ENCODE measurements around the gene SLC25A18.

SLC25A18 gene

DNA sequence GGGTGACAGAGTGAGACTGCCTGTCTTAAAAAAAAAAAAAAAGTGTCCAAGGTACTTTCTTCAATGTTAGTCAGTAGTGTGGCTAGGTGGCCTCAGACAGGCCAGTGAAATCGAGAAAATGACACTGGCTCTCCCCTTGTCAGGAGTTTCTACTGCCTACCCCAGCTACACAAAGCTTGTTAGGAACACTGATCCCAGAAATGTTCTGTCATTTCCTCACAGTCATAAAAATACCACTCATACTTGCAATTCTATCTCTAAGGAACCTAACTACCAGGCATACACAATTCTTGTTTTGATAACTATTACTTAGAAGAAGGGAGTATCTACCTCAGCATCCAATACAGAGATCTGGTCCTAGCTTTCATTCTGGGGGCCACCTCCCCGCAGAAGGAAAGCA, 33.9 kb downstream of the SLC25A18 start:
- H3K4me1 ChIP-seq (ENCODE audit: control insufficient read depth in 5 of 5, insufficient read depth in 5 of 5, low read length in 5 of 5): no peaks in the 10 kb centered on the region
- H3K9me3 ChIP-seq (ENCODE audit: control insufficient read depth in 5 of 5, low read length in 5 of 5): no peaks in the 10 kb centered on the region
- H3K9ac ChIP-seq (ENCODE audit: low read length in 5 of 5): no peak overlapping the region
- H3K27ac ChIP-seq (ENCODE audit: low read depth, low read length): no peak overlapping the region
- H3K4me3 ChIP-seq (ENCODE audit: low read depth in 1 of 5, low read length in 5 of 5): no peak overlapping the region
- peaks cover 38 to 85% (median 76%) of the 10 kb centered on the region in 5 donors for H3K36me3 ChIP-seq (ENCODE audit: control insufficient read depth in 5 of 5, insufficient read depth in 5 of 5, low read length in 5 of 5)
- H3K27me3 ChIP-seq (ENCODE audit: control insufficient read depth in 5 of 5, insufficient read depth in 4 of 5, low read length in 5 of 5): no peaks in the 10 kb centered on the region

DNA sequence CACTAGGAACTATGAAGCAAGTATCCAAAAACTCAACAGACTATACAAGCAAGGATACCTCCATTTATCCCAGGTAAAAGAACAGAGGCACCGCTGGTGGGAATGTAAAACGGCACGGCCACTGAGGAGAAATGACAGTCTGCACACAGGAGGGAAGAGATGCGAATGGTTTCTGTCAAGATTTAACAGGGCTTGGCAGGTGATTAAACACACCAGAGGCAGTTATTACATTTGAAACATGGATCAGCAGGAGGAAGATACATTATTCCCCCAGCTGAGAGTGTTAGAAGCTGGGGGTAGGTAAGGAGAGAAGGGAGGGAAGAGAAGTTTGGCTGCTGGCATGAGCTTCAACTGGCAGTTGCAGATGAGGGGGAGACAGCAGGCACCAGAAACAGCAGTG, 35.0 kb downstream of the SLC25A18 start:
- no peaks in the 10 kb centered on the region for H3K4me1 ChIP-seq (ENCODE audit: control insufficient read depth in 5 of 5, insufficient read depth in 5 of 5, low read length in 5 of 5)
- H3K4me3 ChIP-seq (ENCODE audit: low read depth in 1 of 5, low read length in 5 of 5): no peak overlapping the region
- no peak overlapping the region for H3K27ac ChIP-seq (ENCODE audit: low read depth, low read length)
- peaks cover 35 to 76% (median 69%) of the 10 kb centered on the region in 5 donors for H3K36me3 ChIP-seq (ENCODE audit: control insufficient read depth in 5 of 5, insufficient read depth in 5 of 5, low read length in 5 of 5)
- H3K9me3 ChIP-seq (ENCODE audit: control insufficient read depth in 5 of 5, low read length in 5 of 5): no peaks in the 10 kb centered on the region
- H3K9ac ChIP-seq (ENCODE audit: low read length in 5 of 5): no peak overlapping the region
- H3K27me3 ChIP-seq (ENCODE audit: control insufficient read depth in 5 of 5, insufficient read depth in 4 of 5, low read length in 5 of 5): no peaks in the 10 kb centered on the region

GRCh38 chr22:17601031-17601430, 37.7 kb downstream of the SLC25A18 start:
- H3K27ac ChIP-seq (ENCODE audit: low read depth, low read length): no peak overlapping the region

GRCh38 chr22:17603668-17604067, 40.4 kb downstream of the SLC25A18 start:
- Histone ChIP-seq H3K27ac (ENCODE audit: low read depth, low read length) (no peak overlapping the region), H3K9me3 (ENCODE audit: control insufficient read depth in 5 of 5, low read length in 5 of 5) (no peaks in the 10 kb centered on the region), H3K9ac (ENCODE audit: low read length in 5 of 5) (no peak overlapping the region), H3K36me3 (ENCODE audit: control insufficient read depth in 5 of 5, insufficient read depth in 5 of 5, low read length in 5 of 5) (peaks cover 18 to 44% (median 36%) of the 10 kb centered on the region in 5 donors), H3K27me3 (ENCODE audit: control insufficient read depth in 5 of 5, insufficient read depth in 4 of 5, low read length in 5 of 5) (no peaks in the 10 kb centered on the region), H3K4me1 (ENCODE audit: control insufficient read depth in 5 of 5, insufficient read depth in 5 of 5, low read length in 5 of 5) (peaks cover 0 to 5% (median 4%) of the 10 kb centered on the region in 5 donors), H3K4me3 (ENCODE audit: low read depth in 1 of 5, low read length in 5 of 5) (no peak overlapping the region)

More at GRCh38 chr22:17601031-17601430, 37.7 kb downstream of the SLC25A18 start:
- Histone ChIP-seq H3K36me3 (ENCODE audit: control insufficient read depth in 5 of 5, insufficient read depth in 5 of 5, low read length in 5 of 5) (peaks cover 23 to 57% (median 49%) of the 10 kb centered on the region in 5 donors), H3K4me1 (ENCODE audit: control insufficient read depth in 5 of 5, insufficient read depth in 5 of 5, low read length in 5 of 5) (no peaks in the 10 kb centered on the region), H3K27me3 (ENCODE audit: control insufficient read depth in 5 of 5, insufficient read depth in 4 of 5, low read length in 5 of 5) (no peaks in the 10 kb centered on the region), H3K9ac (ENCODE audit: low read length in 5 of 5) (no peak overlapping the region), H3K4me3 (ENCODE audit: low read depth in 1 of 5, low read length in 5 of 5) (no peak overlapping the region), H3K9me3 (ENCODE audit: control insufficient read depth in 5 of 5, low read length in 5 of 5) (no peaks in the 10 kb centered on the region)

DNA sequence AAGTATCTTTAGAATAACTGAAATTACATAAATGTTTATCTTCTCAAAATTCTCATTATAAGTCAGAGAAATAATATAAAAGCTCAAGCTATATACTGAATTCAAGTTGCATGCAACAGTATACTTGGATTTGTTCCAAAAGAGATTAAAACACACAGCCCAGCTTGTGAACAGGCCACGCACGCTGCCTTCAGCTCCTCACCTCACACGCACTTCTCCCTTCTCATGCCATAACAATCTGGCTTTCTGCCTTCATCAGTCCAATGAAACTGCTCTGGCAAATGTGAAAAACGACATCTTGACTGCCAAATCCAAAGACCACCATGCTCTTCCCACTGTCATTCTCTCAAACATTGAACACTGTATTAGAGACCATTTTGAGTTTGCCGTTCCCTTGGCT, 43.2 kb downstream of the SLC25A18 start:
- Histone ChIP-seq H3K36me3 (ENCODE audit: control insufficient read depth in 5 of 5, insufficient read depth in 5 of 5, low read length in 5 of 5) (peaks cover 19 to 34% (median 26%) of the 10 kb centered on the region in 5 donors), H3K4me1 (ENCODE audit: control insufficient read depth in 5 of 5, insufficient read depth in 5 of 5, low read length in 5 of 5) (peaks cover 0 to 5% (median 4%) of the 10 kb centered on the region in 5 donors), H3K4me3 (ENCODE audit: low read depth in 1 of 5, low read length in 5 of 5) (no peak overlapping the region), H3K9ac (ENCODE audit: low read length in 5 of 5) (no peak overlapping the region), H3K27ac (ENCODE audit: low read depth, low read length) (no peak overlapping the region), H3K9me3 (ENCODE audit: control insufficient read depth in 5 of 5, low read length in 5 of 5) (no peaks in the 10 kb centered on the region), H3K27me3 (ENCODE audit: control insufficient read depth in 5 of 5, insufficient read depth in 4 of 5, low read length in 5 of 5) (no peaks in the 10 kb centered on the region)

DNA sequence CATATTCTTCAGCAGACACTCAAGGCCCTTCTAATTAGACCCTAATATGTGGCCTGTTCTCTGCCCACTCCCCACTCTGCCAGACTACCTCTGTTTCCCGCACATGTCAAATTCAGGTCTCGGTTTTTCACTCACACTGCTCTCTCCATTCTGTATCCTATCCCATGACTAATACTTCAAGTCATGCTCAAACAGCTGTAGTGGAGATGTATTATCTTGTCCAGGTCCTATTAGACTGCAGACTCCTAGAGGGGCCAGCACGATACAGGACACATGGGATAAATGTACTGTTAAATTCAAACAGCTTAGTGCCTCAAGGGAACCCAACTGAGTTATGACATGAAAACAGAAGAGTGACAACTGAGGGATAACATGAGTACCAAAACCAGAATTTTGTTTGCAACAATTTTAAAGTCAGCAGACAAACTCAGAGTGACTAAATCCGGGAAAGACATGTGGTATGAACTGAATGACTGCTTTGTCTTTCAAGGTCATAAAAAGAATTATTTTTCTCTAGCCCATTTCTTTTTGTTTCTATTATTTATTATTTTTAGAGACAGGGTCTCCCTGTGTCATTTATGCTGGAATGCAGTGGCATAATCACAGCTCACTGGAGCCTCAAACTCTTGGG, 44.7 kb downstream of the SLC25A18 start:
- H3K27ac ChIP-seq (ENCODE audit: low read depth, low read length): no peak overlapping the region
- H3K9me3 ChIP-seq (ENCODE audit: control insufficient read depth in 5 of 5, low read length in 5 of 5): no peaks in the 10 kb centered on the region
- H3K36me3 ChIP-seq (ENCODE audit: control insufficient read depth in 5 of 5, insufficient read depth in 5 of 5, low read length in 5 of 5): peaks cover 33 to 49% (median 40%) of the 10 kb centered on the region in 5 donors
- H3K27me3 ChIP-seq (ENCODE audit: control insufficient read depth in 5 of 5, insufficient read depth in 4 of 5, low read length in 5 of 5): no peaks in the 10 kb centered on the region
- peaks cover 0 to 5% (median 4%) of the 10 kb centered on the region in 5 donors for H3K4me1 ChIP-seq (ENCODE audit: control insufficient read depth in 5 of 5, insufficient read depth in 5 of 5, low read length in 5 of 5)
- no peak overlapping the region for H3K9ac ChIP-seq (ENCODE audit: low read length in 5 of 5)
- H3K4me3 ChIP-seq (ENCODE audit: low read depth in 1 of 5, low read length in 5 of 5): no peak overlapping the region

DNA sequence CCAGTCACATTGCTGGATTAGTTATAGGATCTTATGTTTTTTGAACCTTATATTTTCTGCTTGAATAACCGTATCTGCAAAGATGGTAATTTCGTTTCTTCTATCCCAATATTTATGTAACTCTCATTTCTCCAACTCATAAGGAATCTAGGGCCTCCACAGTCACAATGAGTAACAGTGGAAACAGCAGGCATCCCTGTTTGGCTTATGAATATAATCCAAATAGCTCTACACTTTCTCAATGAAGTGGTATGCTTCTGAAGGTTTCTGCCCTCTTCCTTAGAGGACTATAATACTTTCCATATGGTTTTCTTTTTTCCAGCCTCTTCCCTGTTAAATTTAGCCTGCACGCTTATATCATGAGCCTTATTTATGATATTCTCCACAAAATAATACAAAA, 48.8 kb downstream of the SLC25A18 start:
- H3K9me3 ChIP-seq (ENCODE audit: control insufficient read depth in 5 of 5, low read length in 5 of 5): no peaks in the 10 kb centered on the region
- H3K9ac ChIP-seq (ENCODE audit: low read length in 5 of 5): no peak overlapping the region
- H3K4me3 ChIP-seq (ENCODE audit: low read depth in 1 of 5, low read length in 5 of 5): no peak overlapping the region
- H3K27me3 ChIP-seq (ENCODE audit: control insufficient read depth in 5 of 5, insufficient read depth in 4 of 5, low read length in 5 of 5): no peaks in the 10 kb centered on the region
- peaks cover 37 to 47% (median 46%) of the 10 kb centered on the region in 5 donors for H3K36me3 ChIP-seq (ENCODE audit: control insufficient read depth in 5 of 5, insufficient read depth in 5 of 5, low read length in 5 of 5)
- no peaks in the 10 kb centered on the region for H3K4me1 ChIP-seq (ENCODE audit: control insufficient read depth in 5 of 5, insufficient read depth in 5 of 5, low read length in 5 of 5)
- no peak overlapping the region for H3K27ac ChIP-seq (ENCODE audit: low read depth, low read length)

GRCh38 chr22:17613280-17613679, 50.0 kb downstream of the SLC25A18 start:
- Histone ChIP-seq H3K4me3 (ENCODE audit: low read depth in 1 of 5, low read length in 5 of 5) (no peak overlapping the region), H3K27me3 (ENCODE audit: control insufficient read depth in 5 of 5, insufficient read depth in 4 of 5, low read length in 5 of 5) (no peaks in the 10 kb centered on the region), H3K4me1 (ENCODE audit: control insufficient read depth in 5 of 5, insufficient read depth in 5 of 5, low read length in 5 of 5) (no peaks in the 10 kb centered on the region), H3K9me3 (ENCODE audit: control insufficient read depth in 5 of 5, low read length in 5 of 5) (no peaks in the 10 kb centered on the region), H3K9ac (ENCODE audit: low read length in 5 of 5) (no peak overlapping the region), H3K27ac (ENCODE audit: low read depth, low read length) (no peak overlapping the region), H3K36me3 (ENCODE audit: control insufficient read depth in 5 of 5, insufficient read depth in 5 of 5, low read length in 5 of 5) (peaks cover 30 to 47% (median 39%) of the 10 kb centered on the region in 5 donors)

- Histone ChIP-seq H3K4me1 (ENCODE audit: control insufficient read depth in 5 of 5, insufficient read depth in 5 of 5, low read length in 5 of 5) (peaks cover 0 to 26% (median 18%) of the 10 kb centered on the region in 5 donors), H3K27me3 (ENCODE audit: control insufficient read depth in 5 of 5, insufficient read depth in 4 of 5, low read length in 5 of 5) (no peaks in the 10 kb centered on the region), H3K27ac (ENCODE audit: low read depth, low read length) (peak overlapping the region; percentile 99), H3K9ac (ENCODE audit: low read length in 5 of 5) (peak overlapping the region; percentile 93 to 100 (median 97)), H3K9me3 (ENCODE audit: control insufficient read depth in 5 of 5, low read length in 5 of 5) (no peaks in the 10 kb centered on the region), H3K4me3 (ENCODE audit: low read depth in 1 of 5, low read length in 5 of 5) (peak overlapping the region; percentile 93 to 100 (median 99)), H3K36me3 (ENCODE audit: control insufficient read depth in 5 of 5, insufficient read depth in 5 of 5, low read length in 5 of 5) (peaks cover 2 to 10% (median 2%) of the 10 kb centered on the region in 5 donors)
Measured at GRCh38 chr22:17627961-17628405, 64.7 kb downstream of the SLC25A18 start.

DNA sequence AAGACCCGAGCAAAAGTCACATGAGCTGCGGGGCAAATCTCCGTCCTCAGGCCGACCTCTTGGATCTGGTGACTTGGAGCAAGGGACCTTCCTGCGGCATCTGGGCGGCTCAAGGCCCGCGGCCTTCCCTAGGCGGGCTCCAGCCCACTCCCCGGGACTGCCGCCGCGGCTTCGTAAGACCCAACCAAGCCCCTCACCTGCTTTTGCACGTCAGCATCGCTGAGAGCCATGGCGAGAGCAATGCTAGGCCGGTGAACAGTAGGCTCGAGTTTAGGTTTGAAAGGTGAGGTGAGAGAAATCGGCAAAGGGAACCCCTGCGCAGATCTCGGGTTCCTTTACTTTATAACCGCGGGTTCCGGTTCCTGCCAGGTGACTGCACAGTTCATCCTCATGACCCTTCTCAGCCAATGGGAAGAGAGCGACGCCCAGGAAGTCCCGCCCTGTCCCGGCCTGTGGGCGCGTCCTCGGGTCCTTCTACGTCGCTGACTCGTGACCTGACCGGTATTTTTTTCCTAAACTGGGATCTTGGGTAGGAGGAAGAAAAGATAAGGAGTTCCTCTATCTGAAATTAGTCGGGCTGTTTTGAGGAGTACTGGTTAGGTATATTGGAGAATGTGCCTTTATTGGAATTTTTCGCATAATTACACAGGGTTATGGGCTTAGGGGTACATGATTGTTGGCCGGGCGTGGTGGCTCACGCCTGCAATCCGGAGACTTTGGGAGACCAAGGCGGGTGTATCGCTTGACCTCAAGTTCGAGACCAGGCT, 65.3 kb downstream of the SLC25A18 start, which contains the start of gene ATP6V1E1:
Gene ATP6V1E1, minus strand, starts transcription at position 344 of the 767 bp plus-strand sequence. Its CDS starts 114 bp downstream, at position 230.
- H3K9me3 ChIP-seq (ENCODE audit: control insufficient read depth in 5 of 5, low read length in 5 of 5): no peaks in the 10 kb centered on the region
- peak within 1 kb of the TSS; percentile 93 to 100 (median 97) for H3K9ac ChIP-seq (ENCODE audit: low read length in 5 of 5)
- H3K27ac ChIP-seq (ENCODE audit: low read depth, low read length): peak within 1 kb of the TSS; percentile 99
- H3K4me3 ChIP-seq (ENCODE audit: low read depth in 1 of 5, low read length in 5 of 5): peak within 1 kb of the TSS; percentile 93 to 100 (median 99)
- H3K36me3 ChIP-seq (ENCODE audit: control insufficient read depth in 5 of 5, insufficient read depth in 5 of 5, low read length in 5 of 5): peaks cover 0 to 7% (median 0%) of the 10 kb centered on the region in 5 donors
- H3K4me1 ChIP-seq (ENCODE audit: control insufficient read depth in 5 of 5, insufficient read depth in 5 of 5, low read length in 5 of 5): peaks cover 0 to 26% (median 18%) of the 10 kb centered on the region in 5 donors
- no peaks in the 10 kb centered on the region for H3K27me3 ChIP-seq (ENCODE audit: control insufficient read depth in 5 of 5, insufficient read depth in 4 of 5, low read length in 5 of 5)

All from subcutaneous abdominal adipose tissue (tissue), 5 donors.